Measurements from ENCODE around the gene BPHL. TPM values are rescaled to one million over a fixed set of nuclear protein-coding genes. Genes with fewer than 3 reads are reported as not detected.
"Not testable (repeated sequence)": the region's sequence is repeated elsewhere in the genome, so short reads cannot be mapped to it uniquely, and the experiment has no call there.

The BPHL gene
- total RNA-seq, 2 donors from 2014 or later: 12.5 to 14.8 TPM

- H3K4me3 Mint-ChIP-seq: no peak overlapping the region
- ATAC-seq (replicated peaks in 1 of 2) (no peak), DNase-seq (no peak)
- H3K36me3 Mint-ChIP-seq (ENCODE audit: insufficient read depth in 2 of 2): no peaks in the 10 kb centered on the region
- H3K9me3 Mint-ChIP-seq: no peaks in the 10 kb centered on the region
- H3K4me1 Mint-ChIP-seq (ENCODE audit: low read depth): no peaks in the 10 kb centered on the region
- H3K27ac Mint-ChIP-seq: no peak overlapping the region
- no peaks in the 10 kb centered on the region for H3K27me3 Mint-ChIP-seq (ENCODE audit: low read depth)
Measured at GRCh38 chr6:3144571-3144970, 26.1 kb downstream of the BPHL start.

DNA sequence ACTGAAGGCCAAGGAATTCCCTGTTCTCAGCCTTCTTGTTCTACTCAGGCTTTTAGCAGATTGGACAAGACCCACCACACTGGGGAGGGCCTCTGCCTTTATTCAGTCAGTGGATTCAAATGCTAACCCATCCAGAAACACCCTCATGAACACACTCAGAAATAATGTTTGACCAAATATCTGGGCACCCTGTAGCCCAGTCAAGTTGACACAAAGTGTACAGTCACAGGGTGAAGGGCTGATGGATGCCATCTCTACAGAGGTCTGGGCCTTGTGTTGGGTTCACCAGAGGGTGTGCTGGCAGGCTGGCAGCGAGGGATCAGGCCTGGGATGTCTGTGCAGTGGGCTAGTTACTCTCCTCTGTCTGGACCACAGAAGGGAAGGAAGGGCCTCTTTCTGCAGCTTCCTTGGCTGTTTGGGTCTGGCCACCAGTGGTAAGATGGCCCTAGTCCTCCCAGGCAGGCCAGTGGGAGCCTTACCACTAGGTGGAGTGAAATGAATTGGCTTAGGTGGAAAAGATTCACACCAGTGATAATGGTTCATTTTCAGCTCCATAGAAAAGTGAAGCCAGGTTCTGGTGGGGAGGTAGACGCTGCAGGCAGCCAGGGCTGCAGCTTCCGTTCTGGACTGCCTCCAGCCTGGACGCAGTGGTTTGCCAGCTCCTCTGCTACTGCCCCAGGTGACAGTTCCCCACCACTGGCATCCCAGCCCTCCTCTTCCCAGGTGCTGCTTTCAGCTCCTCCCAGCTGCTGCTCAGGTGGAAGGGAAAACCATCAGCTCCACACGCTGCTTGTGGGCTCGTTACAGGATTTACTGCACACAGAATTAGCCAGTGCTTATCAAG is 29.6 kb downstream of the BPHL start:
- Mint-ChIP-seq H3K27me3 (ENCODE audit: low read depth) (no peaks in the 10 kb centered on the region), H3K9me3 (no peaks in the 10 kb centered on the region), H3K36me3 (ENCODE audit: insufficient read depth in 2 of 2) (no peaks in the 10 kb centered on the region), H3K4me1 (ENCODE audit: low read depth) (no peaks in the 10 kb centered on the region), H3K27ac (no peak overlapping the region), H3K4me3 (no peak overlapping the region)
- DNase-seq: no peak
- ATAC-seq (replicated peaks in 1 of 2): no peak

DNA sequence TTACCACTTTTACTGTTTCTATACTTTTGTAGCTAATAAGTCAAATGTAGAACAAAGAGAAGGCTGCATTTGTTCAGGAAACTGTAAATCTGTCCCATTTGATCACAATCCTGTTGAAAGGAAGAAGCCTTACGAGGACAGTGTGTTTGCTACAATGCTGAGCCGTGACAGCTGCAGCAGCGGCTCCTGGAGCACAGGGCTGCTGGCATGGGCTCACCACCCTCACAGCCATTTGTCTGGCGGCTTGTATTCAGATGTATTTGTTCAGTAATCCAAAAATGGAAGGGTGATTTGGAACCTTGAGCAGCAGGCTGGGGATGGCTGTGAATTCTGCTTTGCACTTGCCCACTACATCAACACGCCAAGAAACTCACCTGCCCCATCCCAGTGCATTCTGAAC is 33.2 kb downstream of the BPHL start:
- H3K4me1 Mint-ChIP-seq (ENCODE audit: low read depth): peaks cover 6% of the 10 kb centered on the region
- no peak overlapping the region for H3K4me3 Mint-ChIP-seq
- no peak overlapping the region for H3K27ac Mint-ChIP-seq
- ATAC-seq (replicated peaks in 1 of 2): no peak
- no peaks in the 10 kb centered on the region for H3K9me3 Mint-ChIP-seq
- peaks cover 9% of the 10 kb centered on the region for H3K27me3 Mint-ChIP-seq (ENCODE audit: low read depth)
- H3K36me3 Mint-ChIP-seq (ENCODE audit: insufficient read depth in 2 of 2): no peaks in the 10 kb centered on the region
- DNase-seq: no peak

GRCh38 chr6:3152689-3153088 is 34.2 kb downstream of the BPHL start:
- ATAC-seq (replicated peaks in 1 of 2): no peak
- H3K27me3 Mint-ChIP-seq (ENCODE audit: low read depth): peaks cover 11% of the 10 kb centered on the region
- peaks cover 6% of the 10 kb centered on the region for H3K4me1 Mint-ChIP-seq (ENCODE audit: low read depth)
- no peak overlapping the region for H3K4me3 Mint-ChIP-seq
- H3K27ac Mint-ChIP-seq: no peak overlapping the region
- no peak for DNase-seq
- H3K9me3 Mint-ChIP-seq: no peaks in the 10 kb centered on the region
- no peaks in the 10 kb centered on the region for H3K36me3 Mint-ChIP-seq (ENCODE audit: insufficient read depth in 2 of 2)

GRCh38 chr6:3155416-3155815 is 36.9 kb downstream of the BPHL start:
- Mint-ChIP-seq H3K4me1 (ENCODE audit: low read depth) (peaks cover 14% of the 10 kb centered on the region), H3K4me3 (peak overlapping the region in 1 of 2 donors; percentile 20), H3K27me3 (ENCODE audit: low read depth) (peaks cover 21% of the 10 kb centered on the region)
- H3K36me3 Mint-ChIP-seq (ENCODE audit: insufficient read depth in 2 of 2); DNase-seq; H3K9me3 Mint-ChIP-seq; H3K27ac Mint-ChIP-seq; ATAC-seq (replicated peaks in 1 of 2): not testable (repeated sequence)

DNA sequence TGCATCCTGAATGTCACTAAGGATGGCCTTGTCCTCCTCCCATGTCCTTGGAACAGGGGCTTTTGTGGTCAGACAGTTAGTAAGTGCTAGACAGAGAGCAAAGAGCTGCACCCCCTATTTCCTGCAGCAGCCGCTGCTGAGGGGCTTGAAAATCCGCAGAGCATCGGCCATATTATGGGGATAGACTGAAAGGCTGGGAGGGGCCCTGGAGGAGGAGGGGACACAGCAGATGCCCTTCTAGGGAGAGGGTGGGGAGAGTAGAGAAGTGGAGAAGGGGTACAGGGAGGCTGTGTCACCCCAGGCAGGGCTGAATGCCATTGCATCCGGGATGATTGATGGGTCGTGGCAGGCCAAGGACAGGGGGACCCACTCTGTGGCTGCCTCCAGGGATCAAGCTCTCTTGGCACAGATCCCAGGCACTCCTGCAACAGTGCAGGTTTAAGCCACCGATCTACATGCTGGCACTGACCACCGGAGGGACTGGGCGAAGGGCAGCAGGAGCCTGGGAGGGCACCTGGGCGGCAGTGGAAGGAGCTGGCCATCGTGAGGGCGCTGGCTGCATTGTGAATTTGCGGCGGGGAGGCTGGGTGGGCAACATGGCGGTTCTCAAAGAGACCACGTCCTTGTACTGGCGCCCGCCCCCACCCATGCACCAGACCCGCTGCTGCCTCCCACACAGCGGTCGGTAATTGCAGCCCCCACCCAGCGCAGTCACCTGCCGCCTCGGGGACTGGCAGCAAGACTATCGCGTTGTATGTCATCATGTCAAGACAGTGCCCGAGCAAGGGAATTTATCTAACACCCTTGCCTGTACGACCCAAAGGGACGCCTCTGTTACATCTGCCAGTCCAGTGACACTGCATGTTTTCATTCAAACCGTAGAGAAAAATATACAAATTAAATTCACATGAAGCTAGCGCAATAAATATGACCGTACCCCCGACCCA is 37.9 kb downstream of the BPHL start:
- ATAC-seq (replicated peaks in 1 of 2) (peak; percentile 18 to 24), DNase-seq (peak; percentile 26 to 27)
- peak overlapping the region; percentile 93 for H3K27ac Mint-ChIP-seq

GRCh38 chr6:3157131-3157933 is 38.8 kb downstream of the BPHL start, which contains the start of gene TUBB2A:
TSS of gene TUBB2A (minus strand) at chr6:3157544. CDS start at chr6:3157463, 81 bp downstream.
- ATAC-seq (replicated peaks in 1 of 2): peak; percentile 81 to 84
- peak within 1 kb of the TSS; percentile 93 for H3K27ac Mint-ChIP-seq
- peak within 1 kb of the TSS; percentile 85 to 95 for H3K4me3 Mint-ChIP-seq
- H3K9me3 Mint-ChIP-seq: no peaks in the 10 kb centered on the region
- peaks cover 19% of the 10 kb centered on the region for H3K4me1 Mint-ChIP-seq (ENCODE audit: low read depth)
- peaks cover 34% of the 10 kb centered on the region for H3K27me3 Mint-ChIP-seq (ENCODE audit: low read depth)
- peaks cover 5 to 6% of the 10 kb centered on the region in 2 donors for H3K36me3 Mint-ChIP-seq (ENCODE audit: insufficient read depth in 2 of 2)
- peak; percentile 86 to 93 for DNase-seq

More for the DNA sequence above, 37.9 kb downstream of the BPHL start:
- not testable (repeated sequence) for H3K36me3 Mint-ChIP-seq (ENCODE audit: insufficient read depth in 2 of 2); H3K9me3 Mint-ChIP-seq
- Mint-ChIP-seq H3K4me3 (peak overlapping the region; percentile 85 to 95), H3K4me1 (ENCODE audit: low read depth) (peaks cover 15% of the 10 kb centered on the region), H3K27me3 (ENCODE audit: low read depth) (peaks cover 25% of the 10 kb centered on the region)

- peak in 1 of 2 donors; percentile 21 for ATAC-seq (replicated peaks in 1 of 2)
Measured at GRCh38 chr6:3159805-3160781, 41.6 kb downstream of the BPHL start.

GRCh38 chr6:3162067-3162497 is 43.6 kb downstream of the BPHL start:
- peak overlapping the region; percentile 73 to 89 for H3K4me3 Mint-ChIP-seq
- ATAC-seq (replicated peaks in 1 of 2) (no peak), DNase-seq (no peak)

More at GRCh38 chr6:3159805-3160781, 41.6 kb downstream of the BPHL start:
- no peaks in the 10 kb centered on the region for H3K9me3 Mint-ChIP-seq
- peak; percentile 42 to 44 for DNase-seq
- no peak overlapping the region for H3K27ac Mint-ChIP-seq
- H3K27me3 Mint-ChIP-seq (ENCODE audit: low read depth): peaks cover 37% of the 10 kb centered on the region
- H3K36me3 Mint-ChIP-seq (ENCODE audit: insufficient read depth in 2 of 2): peaks cover 6 to 7% of the 10 kb centered on the region in 2 donors
- peaks cover 31% of the 10 kb centered on the region for H3K4me1 Mint-ChIP-seq (ENCODE audit: low read depth)
- peak overlapping the region in 1 of 2 donors; percentile 13 for H3K4me3 Mint-ChIP-seq

GRCh38 chr6:3162565-3163247 is 44.2 kb downstream of the BPHL start:
- Mint-ChIP-seq H3K27me3 (ENCODE audit: low read depth) (peaks cover 35% of the 10 kb centered on the region), H3K36me3 (ENCODE audit: insufficient read depth in 2 of 2) (peaks cover 6 to 7% of the 10 kb centered on the region in 2 donors), H3K9me3 (no peaks in the 10 kb centered on the region), H3K4me3 (peak overlapping the region; percentile 74 to 89), H3K27ac (no peak overlapping the region), H3K4me1 (ENCODE audit: low read depth) (peaks cover 25% of the 10 kb centered on the region)
- ATAC-seq (replicated peaks in 1 of 2) (peak; percentile 81 to 82), DNase-seq (peak; percentile 64 to 69)

More at GRCh38 chr6:3162067-3162497, 43.6 kb downstream of the BPHL start:
- Mint-ChIP-seq H3K4me1 (ENCODE audit: low read depth) (peaks cover 25% of the 10 kb centered on the region), H3K27ac (no peak overlapping the region), H3K9me3 (no peaks in the 10 kb centered on the region), H3K27me3 (ENCODE audit: low read depth) (peaks cover 28% of the 10 kb centered on the region), H3K36me3 (ENCODE audit: insufficient read depth in 2 of 2) (peaks cover 6 to 7% of the 10 kb centered on the region in 2 donors)

DNA sequence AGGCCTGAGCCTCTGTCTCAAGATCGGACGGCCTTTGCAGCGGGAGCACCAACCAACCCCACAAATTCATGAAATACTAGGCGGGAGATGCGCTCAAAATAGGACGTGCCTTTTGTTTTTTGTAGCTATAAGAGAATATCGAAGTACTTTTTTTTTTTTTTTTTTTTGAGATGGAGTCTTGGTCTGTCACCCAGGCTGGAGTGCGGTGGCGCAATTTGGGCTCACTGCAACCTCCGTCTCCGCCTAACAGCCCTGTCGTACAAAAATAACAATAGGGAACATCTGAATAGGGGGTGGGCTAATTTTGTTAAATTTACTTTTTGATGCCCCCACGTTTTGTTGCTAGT is 44.7 kb downstream of the BPHL start:
- Mint-ChIP-seq H3K9me3 (no peaks in the 10 kb centered on the region), H3K27me3 (ENCODE audit: low read depth) (peaks cover 38% of the 10 kb centered on the region), H3K27ac (no peak overlapping the region), H3K36me3 (ENCODE audit: insufficient read depth in 2 of 2) (peaks cover 6 to 7% of the 10 kb centered on the region in 2 donors), H3K4me3 (peak overlapping the region; percentile 74 to 89), H3K4me1 (ENCODE audit: low read depth) (peaks cover 25% of the 10 kb centered on the region)
- DNase-seq: no peak
- peak; percentile 0 to 3 for ATAC-seq (replicated peaks in 1 of 2)

Measured in activated T-cell treated with anti-CD3 and anti-CD28 coated beads, Interleukin-2, amount 50 U/mL, for 72 hours (primary cell).